CD4-positive, alpha-beta memory T cell (primary cell): ENCODE measurements around the gene TMEM98. TPM values are rescaled to one million over a fixed set of nuclear protein-coding genes. Genes with fewer than 3 reads are reported as not detected.
A peak's percentile ranks its signal among the peaks of the same experiment; 100 is the strongest.

Source experiments
- CTCF ChIA-PET: fragments of 350-600 bp; sonication (Branson Sonifier 250); formaldehyde crosslinking; loops from one replicate; lab custom pipeline; 2021; ENCODE audit warnings: inconsistent platforms; ENCODE audit not compliant: partially characterized antibody; lab: Charles Lee
- POLR2A ChIA-PET: fragments of 350-600 bp; sonication (Branson Sonifier 250); formaldehyde crosslinking; loops from one replicate; lab custom pipeline; 2021; ENCODE audit not compliant: partially characterized antibody; lab: Charles Lee
- DNase-seq, 5 donors: peaks; one replicate each; pipeline versions ENCODE4 v3.0.0 to v3.0.0-alpha.2; 2020 to 2022; ENCODE audit warnings: mixed read lengths in 1 of 5
- H3K27ac ChIP-seq: one replicate; pipeline ENCODE4 v1.7.0; 2013; ENCODE audit warnings: low read depth, low read length
- H3K27me3 ChIP-seq: 2 replicates; pipeline ENCODE4 v1.7.0; 2013; ENCODE audit warnings: mild to moderate bottlenecking, low read length, moderate library complexity; ENCODE audit not compliant: insufficient read depth
- H3K36me3 ChIP-seq: 2 replicates; pipeline ENCODE4 v1.7.0; 2013; ENCODE audit warnings: mild to moderate bottlenecking, low read length, moderate library complexity; ENCODE audit not compliant: insufficient read depth
- H3K4me1 ChIP-seq: 2 replicates; pipeline ENCODE4 v1.7.0; 2013; ENCODE audit warnings: mild to moderate bottlenecking, low read length, moderate library complexity; ENCODE audit not compliant: insufficient read depth
- H3K4me3 ChIP-seq, 2 donors: one replicate each; pipeline ENCODE4 v1.7.0; 2013; ENCODE audit warnings: low read length in 2 of 2, mild to moderate bottlenecking in 1 of 2
- H3K9me3 ChIP-seq, 2 donors: one replicate each; pipeline ENCODE4 v1.7.0; 2013; ENCODE audit warnings: low read length in 2 of 2, control low read depth in 1 of 2; ENCODE audit not compliant: control insufficient read depth in 1 of 2
- H3K27ac Mint-ChIP-seq, 7 donors: one replicate each; pipeline ENCODE4 v1.8.0; 2020 to 2021; ENCODE audit warnings: mixed read lengths in 7 of 7, mild to moderate bottlenecking in 6 of 7, inconsistent platforms in 3 of 7, moderate library complexity in 3 of 7
- H3K27me3 Mint-ChIP-seq, 2 donors: one replicate each; pipeline ENCODE4 v1.8.0; 2020 to 2021; ENCODE audit warnings: mixed read lengths in 2 of 2
- H3K36me3 Mint-ChIP-seq, 2 donors: one replicate each; pipeline ENCODE4 v1.8.0; 2020 to 2021; ENCODE audit warnings: mixed read lengths in 2 of 2, inconsistent platforms in 1 of 2, mild to moderate bottlenecking in 1 of 2
- H3K4me1 Mint-ChIP-seq, 4 donors: one replicate each; pipeline ENCODE4 v1.8.0; 2020 to 2021; ENCODE audit warnings: mixed read lengths in 4 of 4, mild to moderate bottlenecking in 1 of 4
- H3K4me3 Mint-ChIP-seq, 8 donors: one replicate each; pipeline ENCODE4 v1.8.0; 2020 to 2021; ENCODE audit warnings: mixed read lengths in 8 of 8, mild to moderate bottlenecking in 7 of 8, moderate library complexity in 6 of 8, inconsistent platforms in 3 of 8
- H3K9me3 Mint-ChIP-seq, 8 donors: one replicate each; pipeline ENCODE4 v1.8.0; 2020 to 2021; ENCODE audit warnings: mixed read lengths in 8 of 8, mild to moderate bottlenecking in 5 of 8, inconsistent platforms in 3 of 8, moderate library complexity in 1 of 8
- intact Hi-C: fragments of 100-400 bp; cut with micrococcal nuclease; formaldehyde crosslinking; loops from one replicate; pipeline ENCODE4 v1.15.1; 2023
- polyA plus RNA-seq, 2 donors: library from polyadenylated mRNA; unstranded; fragments of 300-500 nt; fragmentation: Illumina TruSeq; gene quantifications; one replicate each; pipeline ENCODE4 v1.2.3, GENCODE V29; 2021
- total RNA-seq, 2 experiments: library from RNA; stranded (reverse); gene quantifications; one replicate each; pipeline ENCODE4 v1.2.3, GENCODE V29; 2021

TMEM98 gene
- not detected for total RNA-seq
- not detected for polyA plus RNA-seq

DNA sequence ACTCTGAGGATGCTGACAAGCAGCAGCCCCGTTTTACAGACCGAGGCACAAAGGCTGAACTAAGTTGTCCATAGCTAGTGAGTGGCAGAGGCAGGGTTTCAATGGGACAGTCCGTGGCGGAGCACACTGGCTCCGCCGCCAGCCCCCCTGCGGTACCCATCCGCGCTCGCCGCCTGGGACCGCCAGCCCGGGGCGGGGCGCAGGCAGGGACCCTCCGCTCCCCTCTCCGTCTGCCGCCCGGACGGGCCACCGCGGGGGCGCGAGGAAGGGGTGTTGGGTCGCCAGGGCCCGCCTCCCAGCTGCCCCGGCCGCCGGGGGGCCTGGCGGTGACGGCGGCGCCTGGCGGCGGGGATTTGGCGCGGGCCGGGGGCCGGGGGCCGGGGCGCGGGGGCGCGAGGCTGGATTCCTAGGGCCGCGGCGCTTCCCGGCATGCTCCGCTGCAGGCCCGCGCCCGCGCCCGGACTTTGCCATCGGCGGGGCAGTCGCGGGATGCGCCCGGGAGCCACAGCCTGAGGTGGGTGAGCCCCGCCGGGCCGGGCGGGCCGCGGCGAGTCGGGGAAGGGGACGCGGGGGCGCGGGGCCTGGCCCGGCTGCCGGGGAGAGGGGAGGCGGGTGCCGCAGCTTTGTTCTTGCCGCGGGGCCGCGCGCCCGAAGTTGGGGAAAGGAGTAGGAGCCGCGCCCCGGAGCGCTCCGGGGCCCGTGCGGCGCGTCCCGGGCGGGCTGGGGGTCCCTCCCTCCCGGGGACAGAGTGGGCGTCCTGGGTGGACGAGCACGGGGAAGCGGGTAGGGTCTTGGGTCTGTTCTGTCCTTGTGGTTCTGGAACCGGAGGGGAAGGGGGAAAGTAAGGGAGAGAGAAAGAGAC is at the start of gene TMEM98:
TMEM98 (plus strand) TSS at position 430 of the 862 bp plus-strand sequence. CDS start 3,376 bp downstream, outside the sequence.
- CTCF ChIA-PET: interaction anchor here (0.8 to 1.3 kb wide), 3 partner anchors 10 to 145 kb away, joined by 3 to 5 read pairs (median 3); no protein-coding TSS in a partner anchor
- Mint-ChIP-seq H3K9me3 (no peaks in the 10 kb centered on the region), H3K27me3 (peaks cover 24 to 33% of the 10 kb centered on the region in 2 donors), H3K4me3 (peak within 1 kb of the TSS; percentile 61 to 78 (median 70)), H3K36me3 (no peaks in the 10 kb centered on the region), H3K4me1 (peaks cover 0 to 7% (median 0%) of the 10 kb centered on the region in 4 donors), H3K27ac (no peak within 1 kb of the TSS)
- no peaks in the 10 kb centered on the region for H3K4me1 ChIP-seq
- no peak within 1 kb of the TSS for H3K4me3 ChIP-seq
- intact Hi-C loops: no loop called here
- no peaks in the 10 kb centered on the region for H3K36me3 ChIP-seq
- H3K9me3 ChIP-seq: no peaks in the 10 kb centered on the region
- no peak within 1 kb of the TSS for H3K27ac ChIP-seq
- no peak for DNase-seq
- peaks cover 7% of the 10 kb centered on the region for H3K27me3 ChIP-seq
- POLR2A ChIA-PET: no interaction called here

DNA sequence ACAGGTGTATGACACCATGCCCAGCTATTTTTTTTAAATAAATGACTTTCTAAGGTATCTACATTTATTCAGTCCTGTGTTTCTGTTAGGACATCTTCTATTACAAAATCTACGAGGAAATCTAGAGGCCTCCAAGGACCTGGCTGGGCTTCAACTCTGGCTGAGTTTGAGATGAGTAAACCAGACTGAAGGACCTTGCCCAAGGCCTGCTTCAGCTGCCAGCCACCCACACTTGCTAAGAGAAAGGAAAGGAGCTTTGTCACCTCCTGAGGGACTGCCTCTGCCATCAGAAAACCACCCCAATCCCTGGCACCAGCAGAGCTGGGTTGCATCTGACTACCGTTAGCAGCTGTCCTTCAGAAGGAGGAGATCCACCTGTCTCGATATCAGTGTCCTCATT is 49.7 kb upstream of the TMEM98 start:
- H3K4me3 Mint-ChIP-seq: peak overlapping the region in 1 of 8 donors; percentile 4
- Histone ChIP-seq H3K27me3 (no peaks in the 10 kb centered on the region), H3K36me3 (no peaks in the 10 kb centered on the region), H3K9me3 (no peaks in the 10 kb centered on the region), H3K4me1 (peaks cover 18% of the 10 kb centered on the region), H3K4me3 (no peak overlapping the region), H3K27ac (no peak overlapping the region)
- H3K36me3 Mint-ChIP-seq: peaks cover 0 to 5% of the 10 kb centered on the region in 2 donors
- CTCF ChIA-PET: interaction anchor here (1.0 to 4.2 kb wide), 15 partner anchors 7 to 434 kb away, joined by 3 to 77 read pairs (median 9); partner anchors contain the start of gene PSMD11
- POLR2A ChIA-PET: no interaction called here
- H3K27me3 Mint-ChIP-seq: peaks cover 0 to 2% of the 10 kb centered on the region in 2 donors
- H3K9me3 Mint-ChIP-seq: no peaks in the 10 kb centered on the region
- intact Hi-C loops: loop anchor here (5.0 to 10.0 kb wide), 2 partner anchors 436 to 523 kb away; partner anchors contain the start of genes PSMD11 and ZNF207
- DNase-seq: no peak
- peak overlapping the region in 1 of 7 donors; percentile 67 for H3K27ac Mint-ChIP-seq
- peaks cover 6 to 19% (median 11%) of the 10 kb centered on the region in 4 donors for H3K4me1 Mint-ChIP-seq

- H3K36me3 Mint-ChIP-seq: peaks cover 0 to 5% of the 10 kb centered on the region in 2 donors
- Histone ChIP-seq H3K9me3 (no peaks in the 10 kb centered on the region), H3K4me1 (peaks cover 18% of the 10 kb centered on the region), H3K4me3 (no peak overlapping the region), H3K36me3 (no peaks in the 10 kb centered on the region), H3K27ac (no peak overlapping the region), H3K27me3 (no peaks in the 10 kb centered on the region)
- ChIA-PET POLR2A (no interaction called here), CTCF (interaction anchor here (2.9 to 4.2 kb wide), 3 partner anchors 31 to 97 kb away, joined by 12 to 77 read pairs (median 18); no protein-coding TSS in a partner anchor)
- no peaks in the 10 kb centered on the region for H3K9me3 Mint-ChIP-seq
- H3K27me3 Mint-ChIP-seq: peaks cover 3 to 4% of the 10 kb centered on the region in 2 donors
- peak overlapping the region in 1 of 7 donors; percentile 21 for H3K27ac Mint-ChIP-seq
- DNase-seq: no peak
- intact Hi-C loops: loop anchor here (5.0 to 10.0 kb wide), 2 partner anchors 437 to 524 kb away; partner anchors contain the start of genes PSMD11 and ZNF207
- H3K4me3 Mint-ChIP-seq: no peak overlapping the region
- H3K4me1 Mint-ChIP-seq: peaks cover 6 to 19% (median 11%) of the 10 kb centered on the region in 4 donors
Measured at GRCh38 chr17:32879134-32879533, 48.8 kb upstream of the TMEM98 start.

DNA sequence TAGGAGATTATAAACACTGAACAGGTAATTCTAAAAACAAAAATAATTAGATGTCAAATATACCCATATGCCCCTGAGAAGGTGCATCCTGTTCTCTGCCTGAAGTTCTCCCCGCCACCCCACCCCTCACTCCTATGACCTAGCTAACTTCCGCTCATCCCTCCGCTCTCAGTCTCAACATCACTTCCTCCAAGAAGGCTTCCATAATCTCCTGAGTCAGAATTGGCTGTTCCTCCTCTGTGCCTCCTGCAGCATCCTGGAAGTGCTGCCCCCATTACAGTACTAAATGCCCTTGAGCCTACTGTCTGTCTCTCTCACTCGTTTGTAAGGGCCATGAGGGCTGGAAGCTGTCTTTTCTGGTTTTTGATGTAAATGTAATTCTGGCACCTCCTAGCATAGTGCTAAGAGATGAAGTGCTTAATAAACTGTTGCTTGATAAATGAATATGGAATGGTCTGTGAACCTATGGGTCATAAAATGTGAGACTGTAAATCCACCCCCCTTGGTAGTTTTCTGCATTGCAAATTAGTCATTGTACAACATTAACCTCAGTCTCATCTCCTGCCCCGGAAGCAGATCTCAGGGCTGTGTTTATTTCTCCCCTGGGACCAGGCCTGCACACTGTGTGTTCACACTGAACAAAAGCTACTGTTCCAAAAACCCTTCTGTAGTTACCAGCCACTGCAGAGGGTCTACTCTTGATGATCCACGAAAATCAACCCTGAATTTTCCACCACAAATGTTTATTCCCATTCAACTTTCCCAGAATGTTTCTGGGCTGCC is 47.1 kb upstream of the TMEM98 start:
- intact Hi-C loops: no loop called here
- peaks cover 4 to 8% of the 10 kb centered on the region in 2 donors for H3K27me3 Mint-ChIP-seq
- no peaks in the 10 kb centered on the region for H3K27me3 ChIP-seq
- no peak overlapping the region for H3K4me3 Mint-ChIP-seq
- H3K27ac ChIP-seq: no peak overlapping the region
- peaks cover 0 to 5% of the 10 kb centered on the region in 2 donors for H3K36me3 Mint-ChIP-seq
- no peaks in the 10 kb centered on the region for H3K36me3 ChIP-seq
- peaks cover 5 to 14% (median 8%) of the 10 kb centered on the region in 4 donors for H3K4me1 Mint-ChIP-seq
- no peaks in the 10 kb centered on the region for H3K9me3 Mint-ChIP-seq
- CTCF ChIA-PET: interaction anchor here (0.7 kb wide), 1 partner anchor 98 kb away, joined by 3 read pairs; no protein-coding TSS in a partner anchor
- H3K4me3 ChIP-seq: no peak overlapping the region
- H3K4me1 ChIP-seq: peaks cover 14% of the 10 kb centered on the region
- DNase-seq: no peak
- H3K9me3 ChIP-seq: no peaks in the 10 kb centered on the region
- H3K27ac Mint-ChIP-seq: no peak overlapping the region
- POLR2A ChIA-PET: no interaction called here

- H3K36me3 Mint-ChIP-seq: peaks cover 0 to 3% of the 10 kb centered on the region in 2 donors
- CTCF ChIA-PET: no interaction called here
- Histone ChIP-seq H3K4me1 (peaks cover 8% of the 10 kb centered on the region), H3K4me3 (no peak overlapping the region), H3K36me3 (no peaks in the 10 kb centered on the region), H3K27me3 (no peaks in the 10 kb centered on the region), H3K27ac (no peak overlapping the region), H3K9me3 (no peaks in the 10 kb centered on the region)
- POLR2A ChIA-PET: no interaction called here
- DNase-seq: no peak
- H3K9me3 Mint-ChIP-seq: no peaks in the 10 kb centered on the region
- H3K4me3 Mint-ChIP-seq: no peak overlapping the region
- H3K27ac Mint-ChIP-seq: no peak overlapping the region
- H3K27me3 Mint-ChIP-seq: peaks cover 5 to 16% of the 10 kb centered on the region in 2 donors
- intact Hi-C loops: no loop called here
- peaks cover 2 to 8% (median 4%) of the 10 kb centered on the region in 4 donors for H3K4me1 Mint-ChIP-seq
Measured at GRCh38 chr17:32882029-32882428, 45.9 kb upstream of the TMEM98 start.

GRCh38 chr17:32882734-32883133 is 45.2 kb upstream of the TMEM98 start:
- ChIA-PET CTCF (interaction anchor here (1.2 to 1.3 kb wide), 2 partner anchors 24 to 420 kb away, joined by 3 read pairs; no protein-coding TSS in a partner anchor), POLR2A (no interaction called here)
- H3K36me3 ChIP-seq: no peaks in the 10 kb centered on the region
- no peaks in the 10 kb centered on the region for H3K9me3 ChIP-seq
- no peak overlapping the region for H3K27ac ChIP-seq
- Mint-ChIP-seq H3K27me3 (peaks cover 5 to 16% of the 10 kb centered on the region in 2 donors), H3K27ac (no peak overlapping the region), H3K4me1 (peaks cover 0 to 2% (median under 1%) of the 10 kb centered on the region in 4 donors), H3K4me3 (no peak overlapping the region), H3K9me3 (no peaks in the 10 kb centered on the region), H3K36me3 (no peaks in the 10 kb centered on the region)
- DNase-seq: no peak
- no peak overlapping the region for H3K4me3 ChIP-seq
- peaks cover 3% of the 10 kb centered on the region for H3K4me1 ChIP-seq
- intact Hi-C loops: no loop called here
- H3K27me3 ChIP-seq: no peaks in the 10 kb centered on the region
